ENCODE data around the gene LCP1.
A peak's percentile ranks its signal among the peaks of the same experiment; 100 is the strongest.

LCP1 gene

DNA sequence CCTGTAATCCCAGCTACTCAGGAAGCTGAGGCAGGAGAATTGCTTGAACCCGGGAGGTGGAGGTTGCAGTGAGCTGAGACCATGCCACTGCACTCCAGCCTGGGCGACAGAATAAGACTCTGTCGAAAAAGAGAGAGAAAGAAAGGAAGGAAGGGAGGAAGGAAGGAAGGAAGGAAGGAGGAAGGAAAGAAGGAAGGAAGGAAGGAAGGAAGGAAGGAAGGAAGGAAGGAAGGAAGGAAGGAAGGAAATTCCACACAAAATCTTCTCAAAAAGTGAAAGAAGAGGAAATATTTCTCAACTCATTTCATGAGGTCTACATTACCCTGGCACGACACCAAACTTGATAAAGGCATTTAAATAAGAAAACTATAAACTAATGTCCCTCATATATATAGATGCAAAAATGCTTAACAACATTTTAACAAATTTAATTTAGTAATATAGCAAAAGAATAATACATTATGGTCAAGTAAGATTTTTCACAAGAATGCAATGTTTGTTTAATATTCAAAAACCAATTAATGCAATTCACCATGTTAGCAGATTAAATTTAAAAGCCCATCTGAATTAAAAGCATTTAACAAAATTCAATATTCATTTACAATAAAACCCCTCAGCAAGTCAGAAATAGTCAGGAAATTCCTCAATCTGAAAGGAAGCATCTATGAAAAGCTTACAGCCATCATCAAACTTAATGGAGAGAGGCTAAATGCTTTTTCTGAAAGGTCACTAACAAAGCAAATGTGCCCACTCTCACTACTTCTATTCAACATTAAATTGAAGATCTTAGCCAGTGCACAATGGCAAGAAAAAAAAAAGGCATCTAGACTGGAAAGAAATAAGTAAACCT, 65.1 kb downstream of the LCP1 start:
- H3K4me3 Mint-ChIP-seq, result no peak overlapping the region
- H3K27me3 Mint-ChIP-seq, result peaks cover 24% of the 10 kb centered on the region
- H3K4me1 Mint-ChIP-seq, result no peaks in the 10 kb centered on the region
- no peak overlapping the region for H3K27ac Mint-ChIP-seq
- H3K36me3 Mint-ChIP-seq, result no peaks in the 10 kb centered on the region
- no peak for ATAC-seq
- H3K9me3 Mint-ChIP-seq, result no peaks in the 10 kb centered on the region

DNA sequence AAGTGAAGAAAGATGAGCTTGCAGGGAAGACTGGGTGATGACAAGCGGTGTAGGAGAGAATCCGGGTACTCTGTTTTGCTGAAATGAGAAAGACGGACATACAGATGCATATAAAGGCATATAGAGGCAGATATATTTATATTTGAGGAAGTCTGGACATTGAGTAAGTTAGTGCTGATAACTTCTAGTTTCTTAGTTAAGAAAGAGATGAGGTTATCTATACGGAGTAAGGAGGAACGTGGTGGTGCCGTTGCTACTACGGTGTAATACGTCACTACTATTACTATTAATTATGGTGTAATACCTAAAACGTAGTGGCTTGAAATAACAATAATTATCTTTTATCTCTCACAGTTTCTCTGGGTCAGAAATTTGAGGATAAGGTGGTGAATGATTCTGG, 67.4 kb downstream of the LCP1 start:
- Mint-ChIP-seq H3K4me3 (no peak overlapping the region), H3K36me3 (no peaks in the 10 kb centered on the region), H3K9me3 (no peaks in the 10 kb centered on the region), H3K27ac (no peak overlapping the region), H3K27me3 (peaks cover 41% of the 10 kb centered on the region), H3K4me1 (no peaks in the 10 kb centered on the region)
- ATAC-seq, result no peak

DNA sequence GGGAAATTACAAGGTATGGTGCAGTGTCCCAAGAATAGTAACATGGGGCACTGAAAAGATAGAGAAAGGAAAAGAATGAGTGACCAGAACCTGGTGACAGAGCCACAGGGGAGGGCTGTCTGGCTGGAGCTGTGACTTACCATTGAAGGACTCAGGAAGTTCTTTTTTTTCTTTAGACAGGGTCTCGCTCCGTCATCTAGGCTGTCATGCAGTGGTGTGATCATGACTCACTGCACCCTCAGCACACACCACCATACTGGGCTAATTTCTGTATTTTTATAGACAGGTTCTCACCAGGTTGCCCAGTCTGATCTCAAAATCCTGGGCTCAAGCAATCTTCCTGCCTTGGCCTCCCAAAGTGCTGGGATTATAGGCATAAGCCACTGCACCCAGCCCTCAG, 68.4 kb downstream of the LCP1 start:
- H3K36me3 Mint-ChIP-seq, result no peaks in the 10 kb centered on the region
- H3K4me3 Mint-ChIP-seq, result no peak overlapping the region
- H3K9me3 Mint-ChIP-seq, result no peaks in the 10 kb centered on the region
- peaks cover 48% of the 10 kb centered on the region for H3K27me3 Mint-ChIP-seq
- ATAC-seq, result no peak
- H3K27ac Mint-ChIP-seq, result no peak overlapping the region
- no peaks in the 10 kb centered on the region for H3K4me1 Mint-ChIP-seq

DNA sequence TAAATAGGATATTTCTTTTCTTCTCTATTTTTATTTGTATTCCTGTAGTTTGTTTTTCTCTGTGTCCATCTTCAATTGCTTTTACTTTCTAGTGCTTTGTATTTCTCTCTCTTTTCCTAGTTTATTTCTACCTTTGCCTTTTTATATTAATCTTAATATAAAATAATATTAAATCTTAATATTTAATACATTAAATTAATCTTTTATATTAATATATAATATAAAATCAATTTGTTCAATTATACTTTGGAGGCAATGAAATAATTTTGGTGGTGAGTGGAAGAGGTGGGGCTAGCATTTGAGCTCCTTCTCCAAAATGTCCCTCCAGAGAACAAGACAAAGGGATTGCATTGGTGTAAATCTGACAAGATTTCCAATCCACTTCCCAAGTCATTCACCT, 70.8 kb downstream of the LCP1 start:
- Mint-ChIP-seq H3K4me3 (no peak overlapping the region), H3K9me3 (no peaks in the 10 kb centered on the region), H3K4me1 (no peaks in the 10 kb centered on the region), H3K27me3 (peaks cover 42% of the 10 kb centered on the region), H3K27ac (no peak overlapping the region), H3K36me3 (no peaks in the 10 kb centered on the region)
- no peak for ATAC-seq

GRCh38 chr13:46109451-46109850, 72.5 kb downstream of the LCP1 start:
- H3K27ac Mint-ChIP-seq, result no peak overlapping the region
- ATAC-seq, result no peak
- H3K4me3 Mint-ChIP-seq, result no peak overlapping the region
- H3K9me3 Mint-ChIP-seq, result no peaks in the 10 kb centered on the region
- no peaks in the 10 kb centered on the region for H3K4me1 Mint-ChIP-seq
- H3K27me3 Mint-ChIP-seq, result peaks cover 47% of the 10 kb centered on the region
- no peaks in the 10 kb centered on the region for H3K36me3 Mint-ChIP-seq

- H3K4me3 Mint-ChIP-seq, result no peak overlapping the region
- H3K27ac Mint-ChIP-seq, result no peak overlapping the region
- no peak for ATAC-seq
- H3K27me3 Mint-ChIP-seq, result peaks cover 30% of the 10 kb centered on the region
- H3K36me3 Mint-ChIP-seq, result no peaks in the 10 kb centered on the region
- peaks cover 2% of the 10 kb centered on the region for H3K9me3 Mint-ChIP-seq
- H3K4me1 Mint-ChIP-seq, result no peaks in the 10 kb centered on the region
These were observed 75.1 kb downstream of the LCP1 start for GRCh38 chr13:46106839-46107371.

DNA sequence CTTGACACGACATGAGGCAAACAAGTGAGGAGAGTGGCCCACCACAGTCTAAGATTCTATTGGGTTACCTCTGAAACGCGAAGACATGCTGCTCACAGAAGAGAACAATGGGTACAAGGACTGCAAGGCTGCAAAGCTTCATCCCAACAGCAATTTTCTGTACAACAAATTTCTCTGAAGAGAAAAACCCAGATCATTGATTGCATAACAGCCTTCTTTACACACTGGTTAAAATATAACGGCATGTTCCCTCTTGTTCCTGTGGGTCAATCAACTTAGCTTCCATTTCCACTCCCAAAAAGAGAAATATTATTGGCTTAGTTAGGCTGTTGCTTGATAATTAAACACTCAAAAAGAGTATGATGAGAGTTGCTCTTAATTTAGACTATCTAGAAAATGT, 77.1 kb downstream of the LCP1 start, which contains the start of gene CPB2:
CPB2 (minus strand) TSS at position 166 of the 400 bp plus-strand sequence; CDS start at position 142, 24 bp downstream.
- H3K36me3 Mint-ChIP-seq, result no peaks in the 10 kb centered on the region
- peaks cover 15% of the 10 kb centered on the region for H3K27me3 Mint-ChIP-seq
- H3K4me1 Mint-ChIP-seq, result peaks cover 8% of the 10 kb centered on the region
- ATAC-seq, result no peak
- no peak within 1 kb of the TSS for H3K27ac Mint-ChIP-seq
- H3K9me3 Mint-ChIP-seq, result peaks cover 2% of the 10 kb centered on the region
- no peak within 1 kb of the TSS for H3K4me3 Mint-ChIP-seq

DNA sequence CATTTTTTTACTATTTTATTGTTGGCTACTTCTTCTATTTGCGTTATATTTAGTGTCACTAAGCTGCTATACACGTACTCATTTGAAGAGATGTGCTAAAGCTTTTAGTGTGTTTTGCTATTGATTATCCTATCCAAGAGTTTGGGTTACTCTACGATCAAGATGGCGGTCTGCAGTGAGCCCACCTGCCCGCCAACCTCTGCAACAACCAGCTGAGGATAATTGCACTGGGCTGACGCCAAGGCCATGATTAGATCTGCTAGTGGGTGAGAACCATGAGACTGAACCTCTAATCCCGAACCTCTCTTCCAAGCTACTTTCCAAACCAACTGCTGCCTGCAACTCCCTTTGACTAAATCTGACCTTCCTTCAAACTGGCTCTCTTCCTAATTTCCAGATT, 78.9 kb downstream of the LCP1 start:
- Mint-ChIP-seq H3K27ac (no peak overlapping the region), H3K9me3 (peaks cover 2% of the 10 kb centered on the region), H3K27me3 (peaks cover 6% of the 10 kb centered on the region), H3K4me3 (no peak overlapping the region), H3K4me1 (peaks cover 10% of the 10 kb centered on the region), H3K36me3 (no peaks in the 10 kb centered on the region)
- ATAC-seq, result no peak

- Mint-ChIP-seq H3K27ac (no peak overlapping the region), H3K36me3 (no peaks in the 10 kb centered on the region), H3K4me3 (no peak overlapping the region), H3K9me3 (peaks cover 2% of the 10 kb centered on the region), H3K4me1 (peaks cover 10% of the 10 kb centered on the region), H3K27me3 (peaks cover 6% of the 10 kb centered on the region)
- ATAC-seq, result no peak
These were observed 79.7 kb downstream of the LCP1 start for GRCh38 chr13:46102255-46102605.

GRCh38 chr13:46101484-46102254, 80.3 kb downstream of the LCP1 start:
- H3K36me3 Mint-ChIP-seq, result no peaks in the 10 kb centered on the region
- no peak overlapping the region for H3K4me3 Mint-ChIP-seq
- no peak for ATAC-seq
- peaks cover 10% of the 10 kb centered on the region for H3K4me1 Mint-ChIP-seq
- peaks cover 7% of the 10 kb centered on the region for H3K27me3 Mint-ChIP-seq
- no peak overlapping the region for H3K27ac Mint-ChIP-seq
- H3K9me3 Mint-ChIP-seq, result peaks cover 2% of the 10 kb centered on the region

GRCh38 chr13:46101002-46101401, 81.0 kb downstream of the LCP1 start:
- H3K9me3 Mint-ChIP-seq, result peaks cover 2% of the 10 kb centered on the region
- H3K27me3 Mint-ChIP-seq, result peaks cover 12% of the 10 kb centered on the region
- peaks cover 10% of the 10 kb centered on the region for H3K4me1 Mint-ChIP-seq
- no peak overlapping the region for H3K27ac Mint-ChIP-seq
- no peak for ATAC-seq
- H3K36me3 Mint-ChIP-seq, result no peaks in the 10 kb centered on the region
- no peak overlapping the region for H3K4me3 Mint-ChIP-seq

- Mint-ChIP-seq H3K36me3 (no peaks in the 10 kb centered on the region), H3K27ac (no peak overlapping the region), H3K4me1 (peaks cover 10% of the 10 kb centered on the region), H3K27me3 (peaks cover 12% of the 10 kb centered on the region), H3K9me3 (peaks cover 2% of the 10 kb centered on the region), H3K4me3 (no peak overlapping the region)
- ATAC-seq, result peak; percentile 55
These were observed 81.7 kb downstream of the LCP1 start for GRCh38 chr13:46100191-46100815.

DNA sequence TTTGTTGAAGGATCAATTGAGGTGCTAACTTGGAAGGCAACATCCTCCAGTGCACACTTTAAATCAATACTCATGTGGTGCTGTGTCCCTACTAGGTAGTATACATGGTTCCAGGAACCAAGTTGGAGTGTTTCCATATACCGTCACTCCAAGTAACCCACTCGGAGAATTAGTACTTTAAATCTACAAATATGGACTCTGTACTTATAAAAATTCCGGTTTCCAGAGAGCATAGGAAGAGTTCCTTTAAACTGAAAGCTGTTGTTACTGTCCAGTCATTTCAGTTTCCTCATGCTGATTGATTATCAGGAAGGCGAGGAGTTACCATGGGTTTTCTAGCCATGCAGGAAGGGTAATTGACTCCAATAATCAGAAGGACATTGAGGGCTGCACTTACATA, 84.3 kb downstream of the LCP1 start:
- H3K4me3 Mint-ChIP-seq, result no peak overlapping the region
- H3K4me1 Mint-ChIP-seq, result peaks cover 10% of the 10 kb centered on the region
- H3K9me3 Mint-ChIP-seq, result no peaks in the 10 kb centered on the region
- no peaks in the 10 kb centered on the region for H3K36me3 Mint-ChIP-seq
- H3K27ac Mint-ChIP-seq, result no peak overlapping the region
- ATAC-seq, result no peak
- peaks cover 20% of the 10 kb centered on the region for H3K27me3 Mint-ChIP-seq

DNA sequence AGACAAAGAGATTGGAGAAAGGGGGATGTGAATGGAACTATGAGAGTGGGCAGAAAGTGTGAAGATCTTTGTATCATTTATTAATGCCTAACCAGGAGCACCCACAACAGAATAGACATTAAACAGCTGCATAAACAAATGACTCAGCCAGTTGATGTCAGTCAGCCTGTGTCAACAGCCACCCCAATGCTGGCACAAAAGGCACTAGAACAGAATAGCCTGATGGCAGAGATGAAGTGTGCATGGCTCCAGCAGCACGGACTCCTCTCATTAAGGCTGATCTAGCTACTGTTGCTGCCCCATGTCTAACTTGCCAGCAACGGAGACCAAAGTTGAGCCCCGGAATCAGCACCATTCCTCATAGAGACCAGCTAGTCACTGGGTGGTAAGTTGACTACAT, 85.0 kb downstream of the LCP1 start:
- Mint-ChIP-seq H3K9me3 (no peaks in the 10 kb centered on the region), H3K4me1 (peaks cover 10% of the 10 kb centered on the region), H3K36me3 (no peaks in the 10 kb centered on the region), H3K27ac (no peak overlapping the region), H3K27me3 (peaks cover 26% of the 10 kb centered on the region), H3K4me3 (no peak overlapping the region)
- no peak for ATAC-seq

DNA sequence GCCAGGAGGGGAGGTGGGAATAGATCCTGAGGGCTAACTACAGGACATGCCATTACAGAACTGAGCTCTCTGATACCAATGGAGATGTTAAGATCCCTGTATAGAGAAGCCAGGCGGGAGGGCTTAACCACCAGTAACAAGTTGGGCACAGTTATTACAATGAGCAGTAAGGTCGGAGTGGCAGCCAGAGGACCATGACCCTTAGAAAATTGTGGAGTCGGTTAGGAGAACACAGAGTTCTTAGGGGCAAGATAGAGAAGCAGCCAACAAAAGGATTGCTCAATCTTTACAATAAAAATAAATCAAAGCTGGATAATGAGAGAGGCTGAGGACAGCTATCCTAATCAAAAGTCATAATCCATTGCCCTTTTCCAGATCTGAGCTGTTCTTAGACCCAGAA, 87.5 kb downstream of the LCP1 start:
- ATAC-seq, result no peak
- H3K4me1 Mint-ChIP-seq, result no peaks in the 10 kb centered on the region

More for the DNA sequence above, 87.5 kb downstream of the LCP1 start:
- H3K4me3 Mint-ChIP-seq, result no peak overlapping the region
- H3K27me3 Mint-ChIP-seq, result peaks cover 27% of the 10 kb centered on the region
- H3K9me3 Mint-ChIP-seq, result no peaks in the 10 kb centered on the region
- no peaks in the 10 kb centered on the region for H3K36me3 Mint-ChIP-seq
- no peak overlapping the region for H3K27ac Mint-ChIP-seq

Data from stimulated activated memory B cell treated with anti-CD40 and anti-IgM and Interleukin-4, amounts not matched to agents 10 μg/mL and 1 μg/mL and 100 μg/mL, for 72 hours (primary cell).